CD4-positive, alpha-beta T cell (primary cell): Measurements from ENCODE around the gene PTPMT1. TPM values are rescaled to one million over a fixed set of nuclear protein-coding genes. Genes with fewer than 3 reads are reported as not detected.
A peak's percentile ranks its signal among the peaks of the same experiment; 100 is the strongest.
"Not testable (repeated sequence)": the region's sequence is repeated elsewhere in the genome, so short reads cannot be mapped to it uniquely, and the experiment has no call there.

ENCODE experiments used
- ATAC-seq: fragments of 200-7000 bp; cut with Tn5 transposase; one replicate; pipeline ENCODE4 v1.10.0; 2022; ENCODE audit warnings: mild to moderate bottlenecking; ENCODE audit not compliant: poor library complexity
- CTCF ChIA-PET: fragments of 350-600 bp; sonication (Branson Sonifier 250); formaldehyde crosslinking; loops from one replicate; lab custom pipeline; 2021; ENCODE audit warnings: antibody characterized with exemption, inconsistent platforms; lab: Charles Lee
- POLR2A ChIA-PET: fragments of 350-600 bp; sonication (Branson Sonifier 250); formaldehyde crosslinking; loops from one replicate; lab custom pipeline; 2021; ENCODE audit warnings: antibody characterized with exemption, inconsistent platforms; lab: Charles Lee
- DNase-seq, 14 experiments: peaks; one replicate each; pipeline ENCODE4 v3.0.0-alpha.2; 2013 to 2020; ENCODE audit warnings: mixed read lengths in 2 of 14
- H3K27ac ChIP-seq, 2 donors: one replicate each; pipeline versions ENCODE4 v1.5.1 to v1.7.0; 2013; ENCODE audit warnings: low read length in 2 of 2, low read depth in 1 of 2, mild to moderate bottlenecking in 1 of 2
- H3K27me3 ChIP-seq, 2 experiments: 1 replicate in 1 of 2; 2 replicates in 1 of 2; pipeline versions ENCODE4 v1.6.1 to v1.7.0; 2013; ENCODE audit warnings: low read length in 2 of 2, control low read depth in 1 of 2, mild to moderate bottlenecking in 1 of 2, moderate library complexity in 1 of 2; ENCODE audit not compliant: insufficient read depth in 2 of 2, control insufficient read depth in 1 of 2
- H3K36me3 ChIP-seq: one replicate; pipeline ENCODE4 v1.6.1; 2013; ENCODE audit warnings: low read length, control low read depth; ENCODE audit not compliant: insufficient read depth
- H3K4me1 ChIP-seq: one replicate; pipeline ENCODE4 v1.6.1; 2013; ENCODE audit warnings: low read length, control low read depth; ENCODE audit not compliant: insufficient read depth
- H3K4me3 ChIP-seq: one replicate; pipeline ENCODE4 v1.5.1; 2013; ENCODE audit warnings: mild to moderate bottlenecking, low read length, moderate library complexity
- H3K9me3 ChIP-seq, 2 experiments: 1 replicate in 1 of 2; 2 replicates in 1 of 2; pipeline versions ENCODE4 v1.6.1 to v1.7.0; 2013; ENCODE audit warnings: low read length in 2 of 2, mild to moderate bottlenecking in 2 of 2, control low read depth in 1 of 2, moderate library complexity in 1 of 2; ENCODE audit not compliant: control insufficient read depth in 1 of 2, insufficient read depth in 1 of 2
- H3K27ac Mint-ChIP-seq: one replicate; pipeline ENCODE4 v1.8.0; 2020; ENCODE audit warnings: mixed read lengths
- H3K27me3 Mint-ChIP-seq: one replicate; pipeline ENCODE4 v1.8.0; 2021; ENCODE audit warnings: mixed read lengths
- H3K36me3 Mint-ChIP-seq: one replicate; pipeline ENCODE4 v1.8.0; 2021; ENCODE audit warnings: low read depth, mixed read lengths
- H3K4me1 Mint-ChIP-seq: one replicate; pipeline ENCODE4 v1.8.0; 2021; ENCODE audit warnings: low read depth, mixed read lengths
- H3K4me3 Mint-ChIP-seq: one replicate; pipeline ENCODE4 v1.8.0; 2020; ENCODE audit warnings: mild to moderate bottlenecking, mixed read lengths
- H3K9me3 Mint-ChIP-seq: one replicate; pipeline ENCODE4 v1.8.0; 2020; ENCODE audit warnings: mixed read lengths
- intact Hi-C, 2 experiments: fragments of 100-400 bp; cut with DNase I in 1 of 2; cut with micrococcal nuclease in 1 of 2; formaldehyde crosslinking; loops; one replicate each; pipeline versions ENCODE4 v1.15.1 to v1.9.0; 2023 to 2025; cut with DNase I, micrococcal nuclease
- total RNA-seq, 174 experiments: library from RNA in 2 of 174; stranded (reverse) in 2 of 174; gene quantifications; one replicate each; pipeline ENCODE4 v1.2.3 and lab custom pipeline; 2021 to 2026
- TF ChIP-seq, protein P1 (sequence below): fragments of 200-600 bp; IDR thresholded peaks from one replicate; pipeline ENCODE4 v1.8.0; 2022; ENCODE audit warnings: antibody characterized with exemption, mild to moderate bottlenecking

The PTPMT1 gene
- total RNA-seq, 2 experiments from 2014 or later = 18.9 to 26.7 TPM

DNA sequence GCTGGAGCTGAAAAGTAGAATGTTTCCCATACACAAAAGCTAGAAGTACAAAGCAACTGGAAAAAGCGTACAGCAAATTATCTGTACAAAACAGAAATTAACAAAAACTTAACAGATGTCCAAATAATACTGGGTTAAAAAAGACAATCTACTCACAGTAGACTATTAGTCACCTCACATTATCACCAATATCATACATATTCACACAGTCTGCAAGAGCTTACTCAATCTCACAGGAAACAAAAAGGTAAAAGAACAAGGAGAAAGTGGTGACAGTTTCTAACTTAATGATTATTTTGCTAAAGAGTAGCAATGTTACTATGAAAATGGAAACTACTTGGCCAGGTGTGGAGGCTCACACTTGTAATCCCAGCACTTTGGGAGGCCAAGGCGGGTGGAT, 24.3 kb upstream of the PTPMT1 start:
- ATAC-seq (no peak), DNase-seq (no peak)
- H3K27ac Mint-ChIP-seq = peak overlapping the region; percentile 77
- peaks cover 38% of the 10 kb centered on the region for H3K36me3 Mint-ChIP-seq
- ChIA-PET CTCF (interaction anchor here (1.3 to 7.9 kb wide), 2 partner anchors 11 to 15 kb away, joined by 3 to 31 read pairs; partner anchors contain the start of gene CELF1), POLR2A (interaction anchor here (1.6 to 2.2 kb wide), 2 partner anchors 12 to 16 kb away, joined by 7 read pairs; no protein-coding TSS in a partner anchor)
- H3K36me3 ChIP-seq = peaks cover 13% of the 10 kb centered on the region
- H3K9me3 ChIP-seq = no peaks in the 10 kb centered on the region
- H3K27me3 ChIP-seq = no peaks in the 10 kb centered on the region
- no peak overlapping the region for H3K4me3 ChIP-seq
- no peaks in the 10 kb centered on the region for H3K9me3 Mint-ChIP-seq
- H3K27me3 Mint-ChIP-seq = no peaks in the 10 kb centered on the region
- H3K4me1 Mint-ChIP-seq = peaks cover 75% of the 10 kb centered on the region
- TF ChIP-seq, protein P1, sequence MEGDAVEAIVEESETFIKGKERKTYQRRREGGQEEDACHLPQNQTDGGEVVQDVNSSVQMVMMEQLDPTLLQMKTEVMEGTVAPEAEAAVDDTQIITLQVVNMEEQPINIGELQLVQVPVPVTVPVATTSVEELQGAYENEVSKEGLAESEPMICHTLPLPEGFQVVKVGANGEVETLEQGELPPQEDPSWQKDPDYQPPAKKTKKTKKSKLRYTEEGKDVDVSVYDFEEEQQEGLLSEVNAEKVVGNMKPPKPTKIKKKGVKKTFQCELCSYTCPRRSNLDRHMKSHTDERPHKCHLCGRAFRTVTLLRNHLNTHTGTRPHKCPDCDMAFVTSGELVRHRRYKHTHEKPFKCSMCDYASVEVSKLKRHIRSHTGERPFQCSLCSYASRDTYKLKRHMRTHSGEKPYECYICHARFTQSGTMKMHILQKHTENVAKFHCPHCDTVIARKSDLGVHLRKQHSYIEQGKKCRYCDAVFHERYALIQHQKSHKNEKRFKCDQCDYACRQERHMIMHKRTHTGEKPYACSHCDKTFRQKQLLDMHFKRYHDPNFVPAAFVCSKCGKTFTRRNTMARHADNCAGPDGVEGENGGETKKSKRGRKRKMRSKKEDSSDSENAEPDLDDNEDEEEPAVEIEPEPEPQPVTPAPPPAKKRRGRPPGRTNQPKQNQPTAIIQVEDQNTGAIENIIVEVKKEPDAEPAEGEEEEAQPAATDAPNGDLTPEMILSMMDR = no peak
- H3K27ac ChIP-seq = no peak overlapping the region
- H3K4me3 Mint-ChIP-seq = peak overlapping the region; percentile 5
- H3K4me1 ChIP-seq = peaks cover 58% of the 10 kb centered on the region
- intact Hi-C loops = loop anchor here in 1 of 2 experiments (10.0 kb wide), 1 partner anchor 46 kb away; no protein-coding TSS in a partner anchor

DNA sequence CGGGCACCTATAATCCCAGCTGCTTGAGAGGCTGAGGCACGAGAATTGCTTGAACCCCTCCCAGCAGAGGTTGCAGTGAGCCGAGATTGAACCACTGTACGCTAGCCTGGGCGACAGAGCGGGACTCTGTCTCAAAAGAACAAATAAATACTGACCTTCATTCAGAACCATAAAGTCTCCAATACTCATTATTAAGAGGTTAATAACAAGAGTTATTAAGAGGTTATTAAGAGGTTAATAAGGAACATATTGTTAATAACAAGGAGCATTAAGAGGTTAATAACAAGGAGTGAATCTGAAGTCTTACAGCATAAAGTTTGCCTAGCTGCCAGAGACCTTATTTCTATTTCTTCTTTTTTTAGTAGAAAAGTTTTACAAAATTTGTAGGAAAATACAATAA, 20.1 kb upstream of the PTPMT1 start:
- Histone ChIP-seq H3K4me3 (no peak overlapping the region), H3K36me3 (peaks cover 13% of the 10 kb centered on the region), H3K27me3 (no peaks in the 10 kb centered on the region), H3K9me3 (no peaks in the 10 kb centered on the region), H3K27ac (no peak overlapping the region), H3K4me1 (peaks cover 67% of the 10 kb centered on the region)
- H3K4me3 Mint-ChIP-seq = no peak overlapping the region
- no peaks in the 10 kb centered on the region for H3K9me3 Mint-ChIP-seq
- no peaks in the 10 kb centered on the region for H3K27me3 Mint-ChIP-seq
- ChIA-PET CTCF (no interaction called here), POLR2A (no interaction called here)
- no peak for ATAC-seq
- peaks cover 84% of the 10 kb centered on the region for H3K4me1 Mint-ChIP-seq
- TF ChIP-seq, protein P1 = no peak
- H3K36me3 Mint-ChIP-seq = peaks cover 46% of the 10 kb centered on the region
- H3K27ac Mint-ChIP-seq = no peak overlapping the region
- intact Hi-C loops = loop anchor here in 1 of 2 experiments (10.0 kb wide), 1 partner anchor 50 kb away; no protein-coding TSS in a partner anchor
- DNase-seq = no peak

DNA sequence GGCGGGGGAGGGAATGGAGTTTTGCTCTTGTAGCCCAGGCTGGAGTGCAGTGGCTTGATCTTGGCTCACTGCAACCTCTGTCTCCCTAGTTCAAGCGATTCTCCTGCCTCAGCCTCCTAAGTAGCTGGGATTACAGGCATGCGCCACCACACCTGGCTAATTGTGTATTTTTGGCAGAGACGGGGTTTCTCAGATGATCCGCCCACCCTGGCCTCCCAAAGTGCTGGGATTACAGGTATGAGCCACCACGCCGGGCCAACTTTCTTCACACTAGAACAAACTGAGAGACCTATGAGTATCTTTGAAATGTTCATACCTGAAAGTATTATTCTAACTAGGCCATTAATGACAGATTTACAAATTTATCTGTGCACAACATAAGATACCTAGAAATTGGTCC, 19.1 kb upstream of the PTPMT1 start:
- Mint-ChIP-seq H3K36me3 (peaks cover 43% of the 10 kb centered on the region), H3K4me1 (peaks cover 84% of the 10 kb centered on the region), H3K4me3 (peak overlapping the region; percentile 34)
- H3K36me3 ChIP-seq = peaks cover 15% of the 10 kb centered on the region
- H3K27me3 Mint-ChIP-seq, DNase-seq, H3K27ac ChIP-seq, CTCF ChIA-PET, H3K27me3 ChIP-seq, H3K9me3 Mint-ChIP-seq, ATAC-seq, H3K4me3 ChIP-seq, H3K9me3 ChIP-seq, H3K27ac Mint-ChIP-seq, POLR2A ChIA-PET: not testable (repeated sequence)
- intact Hi-C loops = loop anchor here in 1 of 2 experiments (10.0 kb wide), 1 partner anchor 51 kb away; no protein-coding TSS in a partner anchor
- H3K4me1 ChIP-seq = peaks cover 66% of the 10 kb centered on the region
